SJCRH30 (cell line): ENCODE measurements around the gene MALT1. TPM values are rescaled to one million over a fixed set of nuclear protein-coding genes. Genes with fewer than 3 reads are reported as not detected.

Experiments used
- total RNA-seq: library from RNA; depleted of rRNA; stranded (reverse); fragments of >200 nt; shearing (Covaris generic); gene quantifications from 2 replicates; pipeline ENCODE4 v1.2.3, GENCODE V29; 2014; rRNA removed

The MALT1 gene
- total RNA-seq, 1 experiment from 2014 or later = 12.2 TPM

Other genes starting within 250 kb of the MALT1 start
- gene ALPK2, start 42.4 kb upstream of the MALT1 start, total RNA-seq = 1.2 and 1.4 TPM in 2 replicates
- gene ZNF532, start 193.4 kb downstream of the MALT1 start, total RNA-seq = 26.2 and 27.7 TPM in 2 replicates